ENCODE measurements around the gene WBP11. TPM values are rescaled to one million over a fixed set of nuclear protein-coding genes. Genes with fewer than 3 reads are reported as not detected.

WBP11 gene
- total and polyA plus RNA-seq, 2 of the 13 experiments (the other 11 are each of a cell fraction or from before 2014, with no cell fraction given), result 7.6 to 31.0 TPM

GRCh38 chr12:14803011-14803829 lies at the start of gene WBP11, which contains the start of gene C12orf60 (continued):
- TF ChIP-seq SNAPC4 (CRISPR knock-in tag; IDR thresholded peaks at IDR 0.05) (no peak), MAF1 (CRISPR knock-in tag; IDR thresholded peaks at IDR 0.05; ENCODE audit: borderline replicate concordance) (no peak), SRSF1 (optimal IDR thresholded peaks at IDR 0.05; ENCODE audit: low read depth, low read length) (no peak), NFE2L1 (CRISPR knock-in tag; IDR thresholded peaks at IDR 0.05; ENCODE audit: borderline replicate concordance) (no peak), ZNF33A (CRISPR knock-in tag; IDR thresholded peaks at IDR 0.05; ENCODE audit: borderline replicate concordance) (no peak), RFX3 (CRISPR knock-in tag; IDR thresholded peaks at IDR 0.05) (no peak), ZNF746 (CRISPR knock-in tag; IDR thresholded peaks at IDR 0.05) (no peak), HNRNPK (IDR thresholded peaks at IDR 0.05; ENCODE audit: low read depth, low read length, poor library complexity, severe bottlenecking) (no peak), ZNF839 (CRISPR knock-in tag; IDR thresholded peaks at IDR 0.05; ENCODE audit: borderline replicate concordance) (0 out of 2 replicates have a peak, but pooled peaks have one; percentile 43), ZNF605 (CRISPR knock-in tag; IDR thresholded peaks at IDR 0.05) (peak; percentile 76), KLF9 (CRISPR knock-in tag; IDR thresholded peaks at IDR 0.05; ENCODE audit: low read depth) (no peak), ZNF598 (CRISPR knock-in tag; IDR thresholded peaks at IDR 0.05; ENCODE audit: borderline replicate concordance) (peak; percentile 67; the same call in 1 of the 2 replicates)
- TF ChIP-seq, protein P1, sequence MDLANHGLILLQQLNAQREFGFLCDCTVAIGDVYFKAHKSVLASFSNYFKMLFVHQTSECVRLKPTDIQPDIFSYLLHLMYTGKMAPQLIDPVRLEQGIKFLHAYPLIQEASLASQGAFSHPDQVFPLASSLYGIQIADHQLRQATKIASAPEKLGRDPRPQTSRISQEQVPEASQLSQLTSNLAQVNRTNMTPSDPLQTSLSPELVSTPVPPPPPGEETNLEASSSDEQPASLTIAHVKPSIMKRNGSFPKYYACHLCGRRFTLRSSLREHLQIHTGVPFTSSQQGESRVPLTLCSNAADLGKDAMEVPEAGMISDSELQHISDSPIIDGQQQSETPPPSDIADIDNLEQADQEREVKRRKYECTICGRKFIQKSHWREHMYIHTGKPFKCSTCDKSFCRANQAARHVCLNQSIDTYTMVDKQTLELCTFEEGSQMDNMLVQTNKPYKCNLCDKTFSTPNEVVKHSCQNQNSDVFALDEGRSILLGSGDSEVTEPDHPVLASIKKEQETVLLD (CRISPR knock-in tag; IDR thresholded peaks at IDR 0.05; ENCODE audit: low read depth), result no peak
- TF ChIP-seq, protein P2, sequence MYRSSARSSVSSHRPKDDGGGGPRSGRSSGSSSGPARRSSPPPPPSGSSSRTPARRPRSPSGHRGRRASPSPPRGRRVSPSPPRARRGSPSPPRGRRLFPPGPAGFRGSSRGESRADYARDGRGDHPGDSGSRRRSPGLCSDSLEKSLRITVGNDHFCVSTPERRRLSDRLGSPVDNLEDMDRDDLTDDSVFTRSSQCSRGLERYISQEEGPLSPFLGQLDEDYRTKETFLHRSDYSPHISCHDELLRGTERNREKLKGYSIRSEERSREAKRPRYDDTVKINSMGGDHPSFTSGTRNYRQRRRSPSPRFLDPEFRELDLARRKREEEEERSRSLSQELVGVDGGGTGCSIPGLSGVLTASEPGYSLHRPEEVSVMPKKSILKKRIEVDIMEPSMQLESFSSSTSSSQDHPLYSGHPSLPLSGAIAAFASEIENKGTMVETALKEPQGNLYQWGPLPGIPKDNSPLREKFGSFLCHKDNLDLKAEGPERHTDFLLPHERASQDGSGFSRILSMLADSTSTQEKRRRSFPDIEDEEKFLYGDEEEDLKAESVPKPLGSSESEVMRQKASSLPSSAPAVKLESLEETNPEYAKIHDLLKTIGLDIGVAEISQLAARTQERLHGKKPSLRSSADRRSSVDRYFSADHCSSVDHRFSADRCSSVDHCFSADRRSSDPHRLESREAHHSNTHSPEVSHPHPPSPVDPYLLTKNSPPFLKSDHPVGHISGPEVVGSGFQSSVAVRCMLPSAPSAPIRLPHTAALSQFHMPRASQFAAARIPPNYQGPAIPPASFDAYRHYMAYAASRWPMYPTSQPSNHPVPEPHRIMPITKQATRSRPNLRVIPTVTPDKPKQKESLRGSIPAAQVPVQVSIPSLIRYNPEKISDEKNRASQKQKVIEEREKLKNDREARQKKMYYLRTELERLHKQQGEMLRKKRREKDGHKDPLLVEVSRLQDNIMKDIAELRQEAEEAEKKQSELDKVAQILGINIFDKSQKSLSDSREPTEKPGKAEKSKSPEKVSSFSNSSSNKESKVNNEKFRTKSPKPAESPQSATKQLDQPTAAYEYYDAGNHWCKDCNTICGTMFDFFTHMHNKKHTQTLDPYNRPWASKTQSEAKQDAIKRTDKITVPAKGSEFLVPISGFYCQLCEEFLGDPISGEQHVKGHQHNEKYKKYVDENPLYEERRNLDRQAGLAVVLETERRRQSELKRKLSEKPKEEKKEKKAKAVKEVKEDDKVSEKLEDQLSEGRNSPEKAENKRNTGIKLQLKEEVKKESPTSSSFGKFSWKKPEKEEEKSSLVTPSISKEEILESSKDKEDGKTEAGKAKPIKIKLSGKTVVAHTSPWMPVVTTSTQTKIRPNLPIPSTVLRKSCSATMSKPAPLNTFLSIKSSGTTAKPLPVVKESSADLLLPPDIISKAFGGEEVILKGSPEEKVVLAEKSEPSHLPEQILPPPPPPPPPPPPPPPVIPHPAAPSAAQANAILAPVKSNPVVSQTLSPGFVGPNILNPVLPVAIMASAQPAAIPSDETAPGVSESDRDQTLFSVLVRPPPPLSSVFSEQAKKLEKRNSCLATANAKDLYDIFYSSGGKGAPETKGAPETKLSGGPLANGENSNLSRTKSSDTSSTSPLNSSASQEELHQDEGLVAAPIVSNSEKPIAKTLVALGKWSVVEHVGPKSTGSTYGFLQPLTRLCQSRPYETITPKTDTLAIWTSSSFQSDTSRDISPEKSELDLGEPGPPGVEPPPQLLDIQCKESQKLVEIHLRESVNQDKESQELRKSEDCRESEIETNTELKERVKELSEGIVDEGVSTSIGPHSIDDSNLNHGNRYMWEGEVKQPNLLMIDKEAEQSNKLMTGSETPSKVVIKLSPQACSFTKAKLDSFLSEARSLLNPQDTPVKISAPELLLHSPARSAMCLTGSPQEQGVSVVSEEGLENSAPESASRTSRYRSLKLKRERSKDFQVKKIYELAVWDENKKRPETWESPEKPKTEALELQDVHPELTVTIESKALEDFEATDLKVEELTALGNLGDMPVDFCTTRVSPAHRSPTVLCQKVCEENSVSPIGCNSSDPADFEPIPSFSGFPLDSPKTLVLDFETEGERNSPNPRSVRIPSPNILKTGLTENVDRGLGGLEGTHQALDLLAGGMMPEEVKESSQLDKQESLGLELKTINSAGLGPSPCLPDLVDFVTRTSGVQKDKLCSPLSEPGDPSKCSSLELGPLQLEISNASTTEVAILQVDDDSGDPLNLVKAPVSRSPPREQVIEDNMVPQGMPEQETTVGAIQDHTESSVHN (CRISPR knock-in tag; IDR thresholded peaks at IDR 0.05), result no peak
